DOHH2 (cell line): ENCODE measurements around the gene ARHGAP11A.

Source experiments
- CTCF ChIP-seq: fragments of 200-600 bp; sonication (generic); IDR thresholded peaks from one replicate; pipeline ENCODE4 v1.5.1; 2014; ENCODE audit warnings: antibody characterized with exemption, mild to moderate bottlenecking, low read depth, low read length; ENCODE audit not compliant: poor library complexity, severe bottlenecking
- EZH2phosphoT487 ChIP-seq: fragments of 200-600 bp; sonication (generic); IDR thresholded peaks from 2 replicates; pipeline ENCODE4 v1.6.1; 2017; ENCODE audit warnings: borderline replicate concordance, mild to moderate bottlenecking, antibody characterized with exemption, low read length, moderate library complexity, mixed read lengths

- TF ChIP-seq CTCF (no peak), EZH2phosphoT487 (no peak)
Measured at GRCh38 chr15:32676169-32676568, 60.9 kb downstream of the ARHGAP11A start.
